ENCODE data around the gene ACOT4. TPM values are rescaled to one million over a fixed set of nuclear protein-coding genes. Genes with fewer than 3 reads are reported as not detected.
"Not testable (repeated sequence)": the region's sequence is repeated elsewhere in the genome, so short reads cannot be mapped to it uniquely, and the experiment has no call there.

The ACOT4 gene
- total RNA-seq: 1 to 10 TPM; 1.9 TPM

GRCh38 chr14:73591690-73592449 is at the start of gene ACOT4:
Gene ACOT4 (plus strand): TSS chr14:73591873. CDS start chr14:73591960, 87 bp downstream.
- peak within 1 kb of the TSS; percentile 74 for H3K4me3 Mint-ChIP-seq

GRCh38 chr14:73542961-73543360 is 48.7 kb upstream of the ACOT4 start:
- ATAC-seq (ENCODE audit: low read depth); H3K27ac Mint-ChIP-seq; H3K4me3 Mint-ChIP-seq; H3K9me3 Mint-ChIP-seq; H3K4me1 Mint-ChIP-seq; DNase-seq; H3K36me3 Mint-ChIP-seq; POLR2A ChIA-PET; H3K27me3 Mint-ChIP-seq: not testable (repeated sequence)

More at GRCh38 chr14:73591690-73592449, at the start of gene ACOT4:
- H3K9me3 Mint-ChIP-seq: peaks cover 3% of the 10 kb centered on the region
- DNase-seq (peak; percentile 74), ATAC-seq (ENCODE audit: low read depth) (peak; percentile 82)
- no peaks in the 10 kb centered on the region for H3K36me3 Mint-ChIP-seq
- H3K27me3 Mint-ChIP-seq: no peaks in the 10 kb centered on the region
- H3K27ac Mint-ChIP-seq: peak within 1 kb of the TSS; percentile 54
- POLR2A ChIA-PET: interaction anchor here (0.5 to 1.9 kb wide), 7 partner anchors 15 to 423 kb away, joined by 3 to 11 read pairs (median 6); partner anchors contain the start of genes ACOT2 and ACOT6
- H3K4me1 Mint-ChIP-seq: peaks cover 16% of the 10 kb centered on the region

- ATAC-seq (ENCODE audit: low read depth); H3K27me3 Mint-ChIP-seq; H3K4me1 Mint-ChIP-seq; DNase-seq; H3K9me3 Mint-ChIP-seq; H3K4me3 Mint-ChIP-seq; POLR2A ChIA-PET; H3K27ac Mint-ChIP-seq; H3K36me3 Mint-ChIP-seq: not testable (repeated sequence)
Observed at GRCh38 chr14:73545353-73545752, 46.3 kb upstream of the ACOT4 start.

- not testable (repeated sequence) for H3K9me3 Mint-ChIP-seq
Observed at GRCh38 chr14:73549097-73549496, 42.6 kb upstream of the ACOT4 start.

GRCh38 chr14:73549889-73550524 is 41.7 kb upstream of the ACOT4 start:
- H3K4me1 Mint-ChIP-seq; DNase-seq; H3K27me3 Mint-ChIP-seq; H3K36me3 Mint-ChIP-seq; H3K27ac Mint-ChIP-seq; H3K9me3 Mint-ChIP-seq; ATAC-seq (ENCODE audit: low read depth); POLR2A ChIA-PET; H3K4me3 Mint-ChIP-seq: not testable (repeated sequence)

More at GRCh38 chr14:73549097-73549496, 42.6 kb upstream of the ACOT4 start:
- POLR2A ChIA-PET; H3K27ac Mint-ChIP-seq; H3K36me3 Mint-ChIP-seq; H3K4me1 Mint-ChIP-seq; H3K27me3 Mint-ChIP-seq; ATAC-seq (ENCODE audit: low read depth); DNase-seq; H3K4me3 Mint-ChIP-seq: not testable (repeated sequence)

GRCh38 chr14:73553845-73554244 is 37.8 kb upstream of the ACOT4 start:
- Mint-ChIP-seq H3K4me3 (no peak overlapping the region), H3K4me1 (no peaks in the 10 kb centered on the region), H3K36me3 (no peaks in the 10 kb centered on the region), H3K27ac (no peak overlapping the region), H3K9me3 (peaks cover 3% of the 10 kb centered on the region), H3K27me3 (peaks cover 12% of the 10 kb centered on the region)
- POLR2A ChIA-PET: no interaction called here
- DNase-seq (no peak), ATAC-seq (ENCODE audit: low read depth) (no peak)

GRCh38 chr14:73557201-73557600 is 34.5 kb upstream of the ACOT4 start:
- H3K27me3 Mint-ChIP-seq; H3K36me3 Mint-ChIP-seq; DNase-seq; POLR2A ChIA-PET; H3K4me1 Mint-ChIP-seq; H3K9me3 Mint-ChIP-seq; ATAC-seq (ENCODE audit: low read depth); H3K4me3 Mint-ChIP-seq; H3K27ac Mint-ChIP-seq: not testable (repeated sequence)

GRCh38 chr14:73558238-73558637 is 33.4 kb upstream of the ACOT4 start:
- H3K36me3 Mint-ChIP-seq; H3K4me1 Mint-ChIP-seq; H3K4me3 Mint-ChIP-seq; ATAC-seq (ENCODE audit: low read depth); H3K27me3 Mint-ChIP-seq; H3K27ac Mint-ChIP-seq; DNase-seq; POLR2A ChIA-PET: not testable (repeated sequence)
- peaks cover 12% of the 10 kb centered on the region for H3K9me3 Mint-ChIP-seq

- H3K4me3 Mint-ChIP-seq; H3K9me3 Mint-ChIP-seq; H3K27me3 Mint-ChIP-seq; H3K27ac Mint-ChIP-seq; ATAC-seq (ENCODE audit: low read depth); DNase-seq; POLR2A ChIA-PET: not testable (repeated sequence)
- peaks cover 21% of the 10 kb centered on the region for H3K36me3 Mint-ChIP-seq
- H3K4me1 Mint-ChIP-seq: peaks cover 15% of the 10 kb centered on the region
Observed at GRCh38 chr14:73562256-73562655, 29.4 kb upstream of the ACOT4 start.

- Mint-ChIP-seq H3K36me3 (peaks cover 21% of the 10 kb centered on the region), H3K4me1 (peaks cover 20% of the 10 kb centered on the region)
- H3K27me3 Mint-ChIP-seq; POLR2A ChIA-PET; ATAC-seq (ENCODE audit: low read depth); DNase-seq; H3K27ac Mint-ChIP-seq; H3K9me3 Mint-ChIP-seq; H3K4me3 Mint-ChIP-seq: not testable (repeated sequence)
Observed at GRCh38 chr14:73562696-73563095, 29.0 kb upstream of the ACOT4 start.

- not testable (repeated sequence) for H3K4me3 Mint-ChIP-seq; H3K27ac Mint-ChIP-seq; H3K9me3 Mint-ChIP-seq; ATAC-seq (ENCODE audit: low read depth); DNase-seq; H3K27me3 Mint-ChIP-seq
- Mint-ChIP-seq H3K36me3 (peaks cover 21% of the 10 kb centered on the region), H3K4me1 (peaks cover 37% of the 10 kb centered on the region)
- POLR2A ChIA-PET: interaction anchor here (0.6 to 1.5 kb wide), 3 partner anchors 57 to 106 kb away, joined by 3 to 5 read pairs (median 4); partner anchors contain the start of gene RIOX1
Observed at GRCh38 chr14:73566431-73566830, 25.2 kb upstream of the ACOT4 start.

- peaks cover 16% of the 10 kb centered on the region for H3K36me3 Mint-ChIP-seq
- peak overlapping the region; percentile 12 for H3K27ac Mint-ChIP-seq
- not testable (repeated sequence) for H3K27me3 Mint-ChIP-seq; H3K9me3 Mint-ChIP-seq; ATAC-seq (ENCODE audit: low read depth); DNase-seq
- POLR2A ChIA-PET: interaction anchor here (1.3 to 1.5 kb wide), 2 partner anchors 58 to 76 kb away, joined by 3 to 4 read pairs; partner anchors contain the start of gene RIOX1
- peaks cover 34% of the 10 kb centered on the region for H3K4me1 Mint-ChIP-seq
- peak overlapping the region; percentile 95 for H3K4me3 Mint-ChIP-seq
Observed at GRCh38 chr14:73566935-73567334, 24.7 kb upstream of the ACOT4 start.

- H3K36me3 Mint-ChIP-seq: peaks cover 18% of the 10 kb centered on the region
- peak overlapping the region; percentile 98 for H3K27ac Mint-ChIP-seq
- DNase-seq: no peak
- peaks cover 5% of the 10 kb centered on the region for H3K9me3 Mint-ChIP-seq
- H3K4me3 Mint-ChIP-seq: peak overlapping the region; percentile 95
- H3K27me3 Mint-ChIP-seq: no peaks in the 10 kb centered on the region
- peaks cover 33% of the 10 kb centered on the region for H3K4me1 Mint-ChIP-seq
- no peak for ATAC-seq (ENCODE audit: low read depth)
- POLR2A ChIA-PET: interaction anchor here (1.3 to 3.7 kb wide), 3 partner anchors 58 to 77 kb away, joined by 3 to 23 read pairs (median 4); partner anchors contain the start of gene RIOX1
Observed at GRCh38 chr14:73567358-73567757, 24.3 kb upstream of the ACOT4 start.
